GM12878 (cell line): Measurements from ENCODE around the gene PYGB. TPM values are rescaled to one million over a fixed set of nuclear protein-coding genes. Genes with fewer than 3 reads are reported as not detected.
A peak's percentile ranks its signal among the peaks of the same experiment; 100 is the strongest.

Source experiments
- ATAC-seq: fragments of 200-7000 bp; cut with Tn5 transposase; 3 replicates; pipeline ENCODE4 v1.9.1; 2020; ENCODE audit warnings: mild to moderate bottlenecking, moderate library complexity
- BruUV-seq: library from RNA; stranded (reverse); fragments of 400-500 nt; replicated peaks from 2 replicates; lab custom pipeline; 2021; lab: Mats Ljungman, UMichigan
- CTCF ChIA-PET: fragments of 300-600 bp; sonication (Branson Sonifier 250); formaldehyde crosslinking; extraction: SDS; loops from one replicate; lab custom pipeline; 2021; ENCODE audit warnings: inconsistent platforms; lab: Yijun Ruan, JAX
- POLR2A ChIA-PET: fragments of 350-600 bp; formaldehyde crosslinking; extraction: SDS; loops from one replicate; lab custom pipeline; 2021; ENCODE audit warnings: inconsistent platforms; lab: Charles Lee
- RAD21 ChIA-PET: fragments of 300-600 bp; sonication (Branson Sonifier 250); formaldehyde crosslinking; loops from one replicate; lab custom pipeline; 2023; ENCODE audit warnings: antibody characterized with exemption; ENCODE audit not compliant: unreplicated experiment; lab: Charles Lee
- SMC1A ChIA-PET: fragments of 300-600 bp; sonication (Branson Sonifier 250); formaldehyde crosslinking; loops from one replicate; lab custom pipeline; 2023; ENCODE audit not compliant: unreplicated experiment, uncharacterized antibody; lab: Charles Lee
- DNase-seq: peaks from one replicate; pipeline ENCODE4 v3.0.0-alpha.2; 2011; ENCODE audit warnings: low read depth, low spot score
- FAIRE-seq: peaks from 3 replicates; lab custom pipeline; 2011; peaks lifted over from hg19 to GRCh38; lab: Jason Lieb, UNC
- H2AFZ ChIP-seq: 2 replicates; pipeline ENCODE4 v1.6.0; 2011; ENCODE audit warnings: low read depth, low read length, control low read depth; ENCODE audit not compliant: control insufficient read depth
- H3K27ac ChIP-seq: 2 replicates; pipeline ENCODE4 v1.5.1; 2011; ENCODE audit warnings: control low read depth; ENCODE audit not compliant: control insufficient read depth, insufficient read depth
- H3K27me3 ChIP-seq, 2 experiments: replicated peaks in 1 of 2; 2 replicates each; pipeline versions ENCODE4 v1.6.0 to v1.6.1; 2011; ENCODE audit warnings: low read length in 1 of 2; ENCODE audit not compliant: control insufficient read depth in 2 of 2, insufficient read depth in 2 of 2
- H3K36me3 ChIP-seq, 2 experiments: 2 replicates each; pipeline ENCODE4 v1.5.1; 2011; ENCODE audit warnings: low read length in 1 of 2; ENCODE audit not compliant: control insufficient read depth in 2 of 2, insufficient read depth in 2 of 2
- H3K4me1 ChIP-seq: 2 replicates; pipeline ENCODE4 v1.6.1; 2011; ENCODE audit warnings: mild to moderate bottlenecking, low read length, moderate library complexity, mixed read lengths; ENCODE audit not compliant: control insufficient read depth, insufficient read depth
- H3K4me2 ChIP-seq: 2 replicates; pipeline ENCODE4 v1.6.0; 2011; ENCODE audit warnings: control low read depth; ENCODE audit not compliant: control insufficient read depth, insufficient read depth
- H3K4me3 ChIP-seq: fragments of 200-600 bp; sonication (generic); 2 replicates; pipeline ENCODE4 v1.5.1; 2016
- H3K79me2 ChIP-seq: 2 replicates; pipeline ENCODE4 v1.6.0; 2011; ENCODE audit warnings: low read length; ENCODE audit not compliant: control insufficient read depth, insufficient read depth
- H3K9ac ChIP-seq: 2 replicates; pipeline ENCODE4 v1.8.0; 2011; ENCODE audit warnings: low read length, control low read depth, mixed read lengths; ENCODE audit not compliant: control insufficient read depth, insufficient read depth
- H3K9me3 ChIP-seq: replicated peaks from 3 replicates; pipeline ENCODE4 v1.5.1; 2011; ENCODE audit warnings: mild to moderate bottlenecking, low read length; ENCODE audit not compliant: control insufficient read depth, insufficient read depth
- H4K20me1 ChIP-seq: 2 replicates; pipeline ENCODE4 v1.6.0; 2011; ENCODE audit not compliant: control insufficient read depth, insufficient read depth
- LARP7 ChIP-seq: fragments of 450-650 bp; IDR thresholded peaks from 2 replicates; pipeline ENCODE4 v1.6.1; 2017; ENCODE audit warnings: mild to moderate bottlenecking
- ZNF687 ChIP-seq: fragments of 450-650 bp; IDR thresholded peaks from 2 replicates; pipeline ENCODE4 v1.6.1; 2017; ENCODE audit warnings: mild to moderate bottlenecking, moderate library complexity
- whole genome bisulfite sequencing: methylation state at CpG from one replicate; pipeline ENCODE4 v1.1.6; 2016; ENCODE audit warnings: low lambda C conversion rate; ENCODE audit not compliant: insufficient replicate concordance, insufficient coverage; ENCODE audit errors: missing lambda C conversion rate; 5-methylcytosine and 5-hydroxymethylcytosine counted together
- in situ Hi-C: fragments of 300-500 bp; cut with MboI; formaldehyde crosslinking; loops from 9 replicates; pipeline ENCODE4 v1.14.3; 2018; ENCODE audit warnings: mixed read lengths
- intact Hi-C: fragments of 100-400 bp; cut with micrococcal nuclease; formaldehyde crosslinking; loops from one replicate; pipeline ENCODE4 v1.14.2; 2022; ENCODE audit not compliant: unreplicated experiment
- polyA plus RNA-seq, 11 experiments: library from polyadenylated mRNA; depleted of rRNA in 4 of 11; unstranded in 6 of 11; stranded (reverse) in 5 of 11; fragments of >200 nt; fragmentation: Nextera tagmentation in 4 of 11; fragmentation: Illumina TruSeq in 1 of 11; extraction: Ambion mirVana in 4 of 11; extraction: Trizol in 1 of 11; gene quantifications; 1 replicate in 1 of 11; 2 replicates in 10 of 11; pipeline versions ENCODE4 v1.2.1 to v1.2.3, GENCODE V29; 2011 to 2016; ENCODE audit warnings: inconsistent platforms in 2 of 11, missing spikeins in 2 of 11, low read depth in 1 of 11
- total RNA-seq, 4 experiments: library from RNA; depleted of rRNA in 3 of 4; stranded (reverse); fragments of >200 nt in 3 of 4; fragmentation: Illumina TruSeq in 1 of 4; extraction: Trizol in 1 of 4; gene quantifications; 2 replicates each; pipeline versions ENCODE4 v1.2.1 to v1.2.3, GENCODE V29; 2013 to 2021

Gene PYGB
- total and polyA plus RNA-seq, 10 of the 15 experiments (the other 5 are each of a cell fraction or from before 2014, with no cell fraction given) = 0.34 to 33.5 (median 21.8) TPM

DNA sequence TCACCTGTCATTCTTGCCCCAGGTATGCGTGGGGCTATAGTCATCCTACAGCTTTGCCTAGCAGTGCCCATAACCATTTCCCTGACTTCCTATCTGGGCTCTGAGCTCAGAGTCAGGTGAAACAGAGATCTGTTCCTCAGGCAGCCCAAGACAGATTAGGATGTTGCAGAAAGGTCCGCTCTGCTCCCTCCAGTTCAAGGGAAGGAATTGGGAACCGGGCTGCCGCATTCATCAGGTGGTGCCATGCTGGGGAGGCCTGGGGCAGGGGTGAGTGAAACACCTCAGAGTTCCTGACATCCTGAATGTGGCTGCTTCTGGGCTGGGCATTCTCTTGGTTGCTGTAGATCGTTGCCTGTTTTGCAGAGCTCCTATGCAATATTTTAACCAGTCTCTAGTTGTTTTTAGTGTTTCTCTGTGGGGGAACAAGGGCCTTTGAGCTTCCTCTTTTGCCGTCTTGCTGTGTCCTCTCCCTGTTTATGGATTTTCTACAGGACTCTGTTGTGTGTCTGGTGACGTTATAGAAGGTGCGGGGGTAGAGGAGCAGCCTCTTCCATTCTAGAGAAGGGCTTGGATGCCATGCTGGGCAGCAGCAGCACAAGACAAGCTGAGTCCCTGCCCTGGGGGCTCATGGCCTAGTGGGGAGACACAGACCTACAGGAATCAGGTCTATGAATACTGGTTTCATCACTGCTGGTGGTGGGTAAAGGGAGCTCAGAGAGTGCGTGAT, 43.2 kb upstream of the PYGB start:
- Histone ChIP-seq H3K79me2 (no peaks in the 10 kb centered on the region; the same call in 1 of the 2 replicates), H3K27ac (no peak overlapping the region), H3K4me2 (no peak overlapping the region)

More for the DNA sequence above, 43.2 kb upstream of the PYGB start:
- 92% methylated on average over 9 of the region's 9 CpGs for WGBS
- H3K27me3 ChIP-seq = no peaks in the 10 kb centered on the region
- intact Hi-C loops = loop anchor here (10.0 kb wide), 1 partner anchor 60 kb away; no protein-coding TSS in a partner anchor
- no peaks in the 10 kb centered on the region for H4K20me1 ChIP-seq
- no peak for TF ChIP-seq ZNF687
- no peak for TF ChIP-seq LARP7
- no TSS peak for BruUV-seq
- RAD21 ChIA-PET = interaction anchor here (1.6 to 2.0 kb wide), 2 partner anchors 76 to 194 kb away, joined by 3 to 8 read pairs; no protein-coding TSS in a partner anchor
- CTCF ChIA-PET = interaction anchor here (0.7 to 1.3 kb wide), 4 partner anchors 10 to 211 kb away, joined by 3 to 4 read pairs (median 3); no protein-coding TSS in a partner anchor
- DNase-seq = no peak
- SMC1A ChIA-PET = interaction anchor here (1.6 to 2.7 kb wide), 3 partner anchors 18 to 91 kb away, joined by 3 to 11 read pairs (median 6); partner anchors contain the start of gene PYGB
- no peak for FAIRE-seq
- peaks cover 5% of the 10 kb centered on the region; the same call in 1 of the 2 replicates for H3K4me1 ChIP-seq
- in situ Hi-C loops = no loop called here
- H3K4me3 ChIP-seq = no peak overlapping the region
- no peaks in the 10 kb centered on the region; the same call in 2 of the 3 replicates for H3K9me3 ChIP-seq
- no peak overlapping the region for H2AFZ ChIP-seq
- no peak overlapping the region for H3K9ac ChIP-seq
- peak; percentile 31 for ATAC-seq
- H3K36me3 ChIP-seq = peaks cover 1 to 2% of the 10 kb centered on the region in 2 experiments; a peak in 2 of 4 replicates
- POLR2A ChIA-PET = interaction anchor here (1.1 to 1.7 kb wide), 2 partner anchors 43 to 244 kb away, joined by 3 to 4 read pairs; partner anchors contain the start of gene PYGB
